Loucy (cell line): ENCODE measurements around the gene CENPX.
A peak's percentile ranks its signal among the peaks of the same experiment; 100 is the strongest.

Experiments
- H2AFZ ChIP-seq: fragments of 200-600 bp; sonication (generic); 2 replicates; pipeline ENCODE4 v1.6.0; 2016; ENCODE audit warnings: antibody characterized with exemption, mild to moderate bottlenecking, low read length, moderate library complexity
- H3F3A ChIP-seq: fragments of 200-600 bp; 2 replicates; pipeline ENCODE4 v1.6.0; 2016; ENCODE audit warnings: antibody characterized with exemption, low read depth, mild to moderate bottlenecking
- H3K27me3 ChIP-seq: fragments of 200-600 bp; sonication (generic); 2 replicates; pipeline ENCODE4 v1.6.1; 2014; ENCODE audit warnings: low read length, mild to moderate bottlenecking; ENCODE audit not compliant: insufficient read depth, poor library complexity, severe bottlenecking
- H3K36me3 ChIP-seq: fragments of 200-600 bp; sonication (generic); 2 replicates; pipeline ENCODE4 v1.6.1; 2016; ENCODE audit warnings: low read length; ENCODE audit not compliant: insufficient read depth
- H3K4me1 ChIP-seq: fragments of 200-600 bp; sonication (generic); 2 replicates; pipeline ENCODE4 v1.5.1; 2014; ENCODE audit warnings: low read length, mild to moderate bottlenecking; ENCODE audit not compliant: insufficient read depth, poor library complexity, severe bottlenecking
- H3K4me2 ChIP-seq: fragments of 200-600 bp; sonication (generic); 2 replicates; pipeline ENCODE4 v1.6.0; 2014; ENCODE audit warnings: antibody characterized with exemption, low read length, low read depth, mild to moderate bottlenecking; ENCODE audit not compliant: poor library complexity, severe bottlenecking
- H3K4me3 ChIP-seq: fragments of 200-600 bp; sonication (generic); 2 replicates; pipeline ENCODE4 v1.5.1; 2014; ENCODE audit warnings: low read length, mild to moderate bottlenecking, mixed read lengths; ENCODE audit not compliant: poor library complexity, severe bottlenecking
- H3K79me2 ChIP-seq: fragments of 200-600 bp; sonication (generic); 2 replicates; pipeline ENCODE4 v1.6.1; 2014; ENCODE audit warnings: low read length; ENCODE audit not compliant: insufficient read depth
- H3K9ac ChIP-seq: fragments of 200-600 bp; sonication (generic); 2 replicates; pipeline ENCODE4 v1.6.0; 2014; ENCODE audit warnings: mild to moderate bottlenecking, low read depth, low read length, moderate library complexity; ENCODE audit not compliant: poor library complexity, severe bottlenecking
- H3K9me2 ChIP-seq: fragments of 200-600 bp; sonication (generic); replicated peaks from 2 replicates; pipeline ENCODE4 v1.6.1; 2016; ENCODE audit warnings: low read depth, low read length, mixed read lengths
- H3K9me3 ChIP-seq: fragments of 200-600 bp; sonication (generic); 2 replicates; pipeline ENCODE4 v1.6.1; 2014; ENCODE audit warnings: mild to moderate bottlenecking, antibody characterized with exemption, low read length, low read depth; ENCODE audit not compliant: insufficient read depth
- H4K20me1 ChIP-seq: fragments of 200-600 bp; sonication (generic); 2 replicates; pipeline ENCODE4 v1.6.0; 2014; ENCODE audit warnings: antibody characterized with exemption, low read length, mild to moderate bottlenecking; ENCODE audit not compliant: insufficient read depth, poor library complexity, severe bottlenecking
- EZH2phosphoT487 ChIP-seq: fragments of 200-600 bp; IDR thresholded peaks from 2 replicates; pipeline ENCODE4 v1.6.1; 2018; ENCODE audit warnings: antibody characterized with exemption, mild to moderate bottlenecking, moderate library complexity, borderline replicate concordance
- TF ChIP-seq, protein P1 (sequence below): fragments of 200-600 bp; sonication (generic); conservative IDR thresholded peaks from 2 replicates; pipeline ENCODE4 v1.5.1; 2014; ENCODE audit warnings: mild to moderate bottlenecking, antibody characterized with exemption, low read length

The CENPX gene

DNA sequence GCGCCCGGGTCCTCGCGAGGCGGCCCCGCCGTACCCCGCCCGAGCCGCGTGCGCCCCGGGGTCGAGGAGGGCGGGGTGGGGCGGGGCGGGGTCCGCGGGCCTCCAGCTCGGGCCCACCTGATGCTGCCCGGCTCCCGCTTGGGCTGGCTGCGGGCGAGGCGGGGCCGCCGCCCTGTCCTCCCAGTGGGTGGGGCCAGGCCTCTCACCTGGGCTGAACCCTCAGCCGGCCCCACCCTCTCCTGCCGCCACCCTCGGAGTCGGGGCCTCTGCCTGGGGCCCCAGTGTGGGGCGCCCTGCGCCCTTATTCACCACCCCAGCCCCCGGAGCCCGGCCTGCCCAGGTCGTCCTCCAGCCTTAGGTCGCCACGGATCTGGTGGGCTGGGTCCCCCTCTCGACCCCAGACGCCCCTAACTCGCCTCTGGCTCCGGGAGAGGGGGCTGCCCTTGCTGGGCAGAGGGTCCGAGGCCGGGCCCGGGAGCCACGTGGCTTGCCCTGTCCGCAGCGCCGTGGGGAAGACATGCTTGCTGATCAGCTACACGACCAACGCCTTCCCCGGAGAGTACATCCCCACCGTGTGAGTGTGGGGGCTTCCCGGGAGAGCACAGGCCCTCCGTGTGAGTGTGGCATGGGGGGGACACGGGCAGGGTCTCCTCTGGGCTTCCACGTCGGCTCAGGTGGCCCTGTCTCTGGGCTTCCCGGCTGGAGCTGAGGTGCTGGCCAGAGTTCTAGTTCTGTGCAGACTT lies 9.4 kb upstream of the CENPX start:
- peaks cover 7% of the 10 kb centered on the region; the same call in 1 of the 2 replicates for H3K79me2 ChIP-seq
- no peaks in the 10 kb centered on the region for H3K36me3 ChIP-seq
- no peaks in the 10 kb centered on the region for H3K9me3 ChIP-seq
- peak overlapping the region; percentile 71 for H3K4me2 ChIP-seq
- H3K27me3 ChIP-seq: no peaks in the 10 kb centered on the region
- H3K9ac ChIP-seq: peak overlapping the region; percentile 54
- peak overlapping the region; percentile 66 for H3K4me3 ChIP-seq
- no peaks in the 10 kb centered on the region for H3K9me2 ChIP-seq
- peaks cover 14% of the 10 kb centered on the region for H3K4me1 ChIP-seq
- H3F3A ChIP-seq: no peaks in the 10 kb centered on the region
- no peak for TF ChIP-seq EZH2phosphoT487
- TF ChIP-seq, protein P1, sequence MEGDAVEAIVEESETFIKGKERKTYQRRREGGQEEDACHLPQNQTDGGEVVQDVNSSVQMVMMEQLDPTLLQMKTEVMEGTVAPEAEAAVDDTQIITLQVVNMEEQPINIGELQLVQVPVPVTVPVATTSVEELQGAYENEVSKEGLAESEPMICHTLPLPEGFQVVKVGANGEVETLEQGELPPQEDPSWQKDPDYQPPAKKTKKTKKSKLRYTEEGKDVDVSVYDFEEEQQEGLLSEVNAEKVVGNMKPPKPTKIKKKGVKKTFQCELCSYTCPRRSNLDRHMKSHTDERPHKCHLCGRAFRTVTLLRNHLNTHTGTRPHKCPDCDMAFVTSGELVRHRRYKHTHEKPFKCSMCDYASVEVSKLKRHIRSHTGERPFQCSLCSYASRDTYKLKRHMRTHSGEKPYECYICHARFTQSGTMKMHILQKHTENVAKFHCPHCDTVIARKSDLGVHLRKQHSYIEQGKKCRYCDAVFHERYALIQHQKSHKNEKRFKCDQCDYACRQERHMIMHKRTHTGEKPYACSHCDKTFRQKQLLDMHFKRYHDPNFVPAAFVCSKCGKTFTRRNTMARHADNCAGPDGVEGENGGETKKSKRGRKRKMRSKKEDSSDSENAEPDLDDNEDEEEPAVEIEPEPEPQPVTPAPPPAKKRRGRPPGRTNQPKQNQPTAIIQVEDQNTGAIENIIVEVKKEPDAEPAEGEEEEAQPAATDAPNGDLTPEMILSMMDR: no peak
- H4K20me1 ChIP-seq: peaks cover 7% of the 10 kb centered on the region
- no peak overlapping the region for H2AFZ ChIP-seq

DNA sequence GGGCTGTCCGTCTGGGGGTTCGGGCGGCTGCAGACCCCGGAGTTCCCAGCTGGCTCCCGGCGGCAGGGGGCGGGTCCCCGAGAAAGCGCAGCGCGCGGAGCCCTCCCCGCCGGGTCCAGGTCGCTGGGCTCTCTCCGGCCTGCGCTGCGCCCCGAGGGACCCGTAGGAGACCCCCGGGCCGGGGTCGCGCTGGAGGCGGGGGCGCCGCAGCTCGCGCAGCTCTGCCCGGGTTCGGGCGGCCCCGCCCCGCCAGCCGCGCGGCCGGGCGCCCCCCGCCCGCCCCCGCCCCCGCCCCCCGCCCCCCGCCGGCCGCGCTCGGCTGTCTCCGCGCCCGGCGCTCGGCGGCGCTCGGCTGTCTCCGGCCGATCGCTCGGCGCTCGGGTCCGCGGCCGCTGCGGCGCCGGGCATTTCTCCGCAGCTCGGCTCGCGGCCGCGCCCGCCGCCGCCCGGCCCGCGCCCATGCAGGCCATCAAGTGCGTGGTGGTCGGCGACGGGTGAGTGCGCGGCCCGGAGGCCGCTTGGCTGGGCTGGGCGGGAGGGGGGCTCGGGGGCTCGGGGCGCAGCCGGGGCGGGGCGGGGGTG lies 8.7 kb upstream of the CENPX start, which contains the start of gene RAC3:
Gene RAC3 (plus strand): TSS at position 376 of the 582 bp plus-strand sequence. CDS start 84 bp downstream, at position 460.
- Histone ChIP-seq H3K79me2 (peaks cover 2% of the 10 kb centered on the region; the same call in 1 of the 2 replicates), H3K4me1 (peaks cover 16% of the 10 kb centered on the region), H3K36me3 (no peaks in the 10 kb centered on the region), H3K27me3 (no peaks in the 10 kb centered on the region), H2AFZ (peak within 1 kb of the TSS; percentile 85), H3K9ac (peak within 1 kb of the TSS; percentile 72), H4K20me1 (peaks cover under 1% of the 10 kb centered on the region), H3F3A (no peaks in the 10 kb centered on the region), H3K9me2 (no peaks in the 10 kb centered on the region), H3K4me3 (peak within 1 kb of the TSS; percentile 76), H3K4me2 (peak within 1 kb of the TSS; percentile 71), H3K9me3 (no peaks in the 10 kb centered on the region)
- no peak for TF ChIP-seq EZH2phosphoT487
- TF ChIP-seq, protein P1: no peak

DNA sequence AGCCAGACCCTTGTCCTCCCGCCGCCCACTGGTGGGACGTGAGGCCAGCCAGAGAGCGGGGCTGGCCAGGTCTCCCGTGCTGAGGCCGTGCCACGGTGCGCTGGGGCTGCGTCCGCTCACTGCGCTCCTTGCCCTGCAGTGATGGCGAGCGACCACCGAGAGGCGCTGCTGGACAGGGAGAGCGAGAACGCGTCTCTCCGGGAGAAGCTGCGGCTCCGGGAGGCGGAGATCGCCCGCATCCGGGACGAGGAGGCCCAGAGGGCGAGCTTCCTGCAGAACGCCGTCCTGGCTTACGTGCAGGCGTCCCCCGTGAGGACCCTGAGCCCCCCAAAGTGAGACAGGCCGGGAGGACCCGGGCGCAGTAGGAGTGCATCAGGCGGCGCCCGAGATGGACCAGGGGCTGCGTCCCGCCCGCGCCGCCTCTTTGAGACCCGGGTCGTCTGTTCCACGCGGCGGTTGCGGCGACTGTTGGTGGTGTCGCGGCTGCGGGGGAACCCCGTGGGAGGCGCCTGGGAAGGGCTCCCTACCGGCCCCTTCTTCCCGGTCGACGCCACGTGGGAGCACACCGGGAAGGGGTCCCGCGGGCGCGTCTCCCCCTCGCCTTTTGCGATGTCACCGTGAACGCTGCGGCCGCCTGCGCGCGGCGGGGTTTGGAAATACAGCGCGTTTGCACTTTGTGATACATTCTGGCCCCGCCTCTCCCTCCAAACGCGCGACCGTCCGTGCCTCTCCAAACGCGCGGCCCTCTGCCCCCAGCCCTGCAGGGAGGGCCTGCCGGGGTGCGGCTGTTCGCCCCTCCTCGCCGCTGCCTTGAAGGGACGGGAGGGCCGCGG lies 8.0 kb upstream of the CENPX start:
- no peaks in the 10 kb centered on the region for H4K20me1 ChIP-seq
- no peaks in the 10 kb centered on the region for H3F3A ChIP-seq
- H2AFZ ChIP-seq: peak overlapping the region; percentile 85
- H3K27me3 ChIP-seq: no peaks in the 10 kb centered on the region
- H3K9ac ChIP-seq: peak overlapping the region; percentile 72
- no peaks in the 10 kb centered on the region for H3K79me2 ChIP-seq
- H3K4me2 ChIP-seq: peak overlapping the region; percentile 65
- H3K36me3 ChIP-seq: no peaks in the 10 kb centered on the region
- H3K4me1 ChIP-seq: peaks cover 15% of the 10 kb centered on the region
- H3K9me3 ChIP-seq: no peaks in the 10 kb centered on the region
- TF ChIP-seq EZH2phosphoT487: no peak
- TF ChIP-seq, protein P1: peak; percentile 68
- peak overlapping the region; percentile 76 for H3K4me3 ChIP-seq
- no peaks in the 10 kb centered on the region for H3K9me2 ChIP-seq
